ENCODE data around the gene SLC22A23.

The SLC22A23 gene

GRCh38 chr6:3264356-3264755 is 192.5 kb downstream of the SLC22A23 start:
- H3K27me3 ChIP-seq = no peaks in the 10 kb centered on the region
- TF ChIP-seq, protein P1, sequence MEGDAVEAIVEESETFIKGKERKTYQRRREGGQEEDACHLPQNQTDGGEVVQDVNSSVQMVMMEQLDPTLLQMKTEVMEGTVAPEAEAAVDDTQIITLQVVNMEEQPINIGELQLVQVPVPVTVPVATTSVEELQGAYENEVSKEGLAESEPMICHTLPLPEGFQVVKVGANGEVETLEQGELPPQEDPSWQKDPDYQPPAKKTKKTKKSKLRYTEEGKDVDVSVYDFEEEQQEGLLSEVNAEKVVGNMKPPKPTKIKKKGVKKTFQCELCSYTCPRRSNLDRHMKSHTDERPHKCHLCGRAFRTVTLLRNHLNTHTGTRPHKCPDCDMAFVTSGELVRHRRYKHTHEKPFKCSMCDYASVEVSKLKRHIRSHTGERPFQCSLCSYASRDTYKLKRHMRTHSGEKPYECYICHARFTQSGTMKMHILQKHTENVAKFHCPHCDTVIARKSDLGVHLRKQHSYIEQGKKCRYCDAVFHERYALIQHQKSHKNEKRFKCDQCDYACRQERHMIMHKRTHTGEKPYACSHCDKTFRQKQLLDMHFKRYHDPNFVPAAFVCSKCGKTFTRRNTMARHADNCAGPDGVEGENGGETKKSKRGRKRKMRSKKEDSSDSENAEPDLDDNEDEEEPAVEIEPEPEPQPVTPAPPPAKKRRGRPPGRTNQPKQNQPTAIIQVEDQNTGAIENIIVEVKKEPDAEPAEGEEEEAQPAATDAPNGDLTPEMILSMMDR (IDR thresholded peaks at IDR 0.05) = no peak
- peaks cover 6 to 7% of the 10 kb centered on the region in 2 experiments for H3K4me1 ChIP-seq (ENCODE audit: control insufficient read depth in 1 of 2, insufficient read depth in 1 of 2, low read depth in 1 of 2, low read length in 1 of 2)
- peaks cover 15% of the 10 kb centered on the region for H3K36me3 ChIP-seq
- no peak overlapping the region for H3K4me3 ChIP-seq (ENCODE audit: low read depth in 1 of 2, low read length in 1 of 2)
- no peaks in the 10 kb centered on the region for H3K9me3 ChIP-seq
- no peak overlapping the region for H3K27ac ChIP-seq

GRCh38 chr6:3263096-3263495 is 193.8 kb downstream of the SLC22A23 start:
- Histone ChIP-seq H3K36me3 (peaks cover 15% of the 10 kb centered on the region), H3K27ac (no peak overlapping the region), H3K27me3 (peaks cover 4% of the 10 kb centered on the region), H3K4me1 (ENCODE audit: control insufficient read depth in 1 of 2, insufficient read depth in 1 of 2, low read depth in 1 of 2, low read length in 1 of 2) (peaks cover 13 to 14% of the 10 kb centered on the region in 2 experiments), H3K4me3 (ENCODE audit: low read depth in 1 of 2, low read length in 1 of 2) (no peak overlapping the region), H3K9me3 (no peaks in the 10 kb centered on the region)
- TF ChIP-seq, protein P1 (IDR thresholded peaks at IDR 0.05) = no peak

- Histone ChIP-seq H3K4me1 (ENCODE audit: control insufficient read depth in 1 of 2, insufficient read depth in 1 of 2, low read depth in 1 of 2, low read length in 1 of 2) (peaks cover 14 to 16% of the 10 kb centered on the region in 2 experiments), H3K27me3 (peaks cover 16% of the 10 kb centered on the region), H3K9me3 (no peaks in the 10 kb centered on the region), H3K4me3 (ENCODE audit: low read depth in 1 of 2, low read length in 1 of 2) (no peak overlapping the region), H3K27ac (no peak overlapping the region), H3K36me3 (peaks cover 15% of the 10 kb centered on the region)
- TF ChIP-seq, protein P1 (IDR thresholded peaks at IDR 0.05) = no peak
Measured at GRCh38 chr6:3261921-3262320, 194.9 kb downstream of the SLC22A23 start.

DNA sequence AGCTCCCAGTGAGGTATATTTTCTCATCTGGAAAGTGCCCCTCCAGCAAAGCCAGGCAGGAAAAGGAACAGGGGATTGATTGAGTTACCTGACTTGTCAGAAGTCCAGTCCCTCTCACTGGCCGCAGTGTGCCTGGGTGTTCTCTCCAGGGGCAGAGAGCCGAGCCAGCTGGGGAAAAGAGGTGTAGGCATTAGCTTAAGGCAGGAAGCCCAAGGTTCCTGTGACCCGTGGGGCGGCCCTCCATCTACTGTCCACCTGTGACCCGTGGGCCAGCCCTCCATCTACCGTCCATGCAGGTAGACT is 195.4 kb downstream of the SLC22A23 start:
- H3K9me3 ChIP-seq = no peaks in the 10 kb centered on the region
- H3K27ac ChIP-seq = no peak overlapping the region
- no peak overlapping the region for H3K4me3 ChIP-seq (ENCODE audit: low read depth in 1 of 2, low read length in 1 of 2)
- H3K36me3 ChIP-seq = peaks cover 15% of the 10 kb centered on the region
- TF ChIP-seq, protein P1 (IDR thresholded peaks at IDR 0.05) = no peak
- peaks cover 20% of the 10 kb centered on the region for H3K27me3 ChIP-seq
- peaks cover 14 to 16% of the 10 kb centered on the region in 2 experiments for H3K4me1 ChIP-seq (ENCODE audit: control insufficient read depth in 1 of 2, insufficient read depth in 1 of 2, low read depth in 1 of 2, low read length in 1 of 2)

GRCh38 chr6:3260772-3261517 is 195.9 kb downstream of the SLC22A23 start:
- TF ChIP-seq, protein P1 (IDR thresholded peaks at IDR 0.05) = no peak
- peaks cover 14 to 16% of the 10 kb centered on the region in 2 experiments for H3K4me1 ChIP-seq (ENCODE audit: control insufficient read depth in 1 of 2, insufficient read depth in 1 of 2, low read depth in 1 of 2, low read length in 1 of 2)
- H3K27me3 ChIP-seq = peaks cover 26% of the 10 kb centered on the region
- H3K4me3 ChIP-seq (ENCODE audit: low read depth in 1 of 2, low read length in 1 of 2) = no peak overlapping the region
- H3K27ac ChIP-seq = no peak overlapping the region
- no peaks in the 10 kb centered on the region for H3K9me3 ChIP-seq
- H3K36me3 ChIP-seq = peaks cover 15% of the 10 kb centered on the region

All from neutrophil (primary cell).